Stimulated activated effector memory CD8-positive, alpha-beta T cell treated with anti-CD3 and anti-CD28 coated beads, Interleukin-12 subunit alpha, Interleukin-12 subunit beta, amount 100 ng/mL, for 72 hours (primary cell): ENCODE results near the gene KRTAP29-1.
"Not testable (repeated sequence)": the region's sequence is repeated elsewhere in the genome, so short reads cannot be mapped to it uniquely, and the experiment has no call there.

ENCODE experiments used
- ATAC-seq: fragments of 150-1000 bp; cut with Tn5 transposase; 2 replicates; pipeline ENCODE4 v1.10.0; 2021
- DNase-seq, 2 donors: peaks; one replicate each; pipeline ENCODE4 v3.0.0; 2021 to 2022; ENCODE audit warnings: low spot score in 2 of 2
- H3K27ac Mint-ChIP-seq: one replicate; pipeline ENCODE4 v1.8.0; 2022; ENCODE audit warnings: mild to moderate bottlenecking, mixed read lengths
- H3K36me3 Mint-ChIP-seq: one replicate; pipeline ENCODE4 v1.8.0; 2022; ENCODE audit warnings: mild to moderate bottlenecking, mixed read lengths
- H3K4me1 Mint-ChIP-seq: one replicate; pipeline ENCODE4 v1.8.0; 2022; ENCODE audit warnings: mixed read lengths
- H3K4me3 Mint-ChIP-seq: one replicate; pipeline ENCODE4 v1.8.0; 2022; ENCODE audit warnings: mild to moderate bottlenecking, mixed read lengths
- H3K9me3 Mint-ChIP-seq: one replicate; pipeline ENCODE4 v1.8.0; 2022; ENCODE audit warnings: mixed read lengths

Gene KRTAP29-1

DNA sequence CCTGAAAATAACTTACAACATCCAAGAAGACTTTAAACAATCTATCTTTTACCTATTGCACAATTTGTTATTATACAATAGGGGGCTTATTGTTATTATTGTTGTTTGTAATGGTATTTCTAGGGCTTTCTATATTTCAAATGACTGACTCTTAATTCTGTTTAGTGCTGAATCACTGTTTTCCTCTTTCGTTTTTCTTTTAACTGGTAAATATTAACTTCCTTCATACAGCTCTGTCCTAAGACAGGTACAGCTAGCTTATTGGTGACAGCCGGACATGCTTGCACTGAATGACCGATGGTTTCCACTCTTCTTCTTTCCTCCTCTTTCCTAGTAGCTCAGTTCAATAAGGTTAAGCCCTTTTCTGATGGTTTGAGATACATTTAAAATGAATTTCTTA lies 15.6 kb downstream of the KRTAP29-1 start:
- DNase-seq (no peak), ATAC-seq (no peak)
- Mint-ChIP-seq H3K4me1 (no peaks in the 10 kb centered on the region), H3K4me3 (no peak overlapping the region), H3K27ac (no peak overlapping the region), H3K36me3 (no peaks in the 10 kb centered on the region), H3K9me3 (no peaks in the 10 kb centered on the region)

DNA sequence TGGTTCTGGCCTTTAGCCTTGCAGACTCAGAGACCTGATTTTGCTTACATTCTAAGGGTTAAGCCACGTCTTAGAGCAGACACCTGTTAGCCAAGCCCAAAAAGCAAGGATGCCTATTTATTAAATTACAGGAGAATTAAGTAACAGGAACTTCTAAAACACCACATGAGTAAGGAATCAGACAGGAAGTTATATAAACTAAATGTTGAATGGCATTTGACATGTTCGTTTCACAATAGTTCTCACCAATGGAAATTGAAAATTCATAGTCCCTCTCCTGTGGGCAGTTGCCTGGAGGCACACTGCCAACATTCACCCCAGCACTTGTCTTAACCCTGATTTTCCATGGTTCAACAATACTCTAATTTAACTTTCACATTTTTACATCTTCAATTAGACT lies 18.1 kb downstream of the KRTAP29-1 start:
- no peak for ATAC-seq
- H3K4me3 Mint-ChIP-seq, result no peak overlapping the region
- H3K9me3 Mint-ChIP-seq, result no peaks in the 10 kb centered on the region
- no peaks in the 10 kb centered on the region for H3K4me1 Mint-ChIP-seq
- DNase-seq, result no peak
- H3K27ac Mint-ChIP-seq, result no peak overlapping the region
- no peaks in the 10 kb centered on the region for H3K36me3 Mint-ChIP-seq

DNA sequence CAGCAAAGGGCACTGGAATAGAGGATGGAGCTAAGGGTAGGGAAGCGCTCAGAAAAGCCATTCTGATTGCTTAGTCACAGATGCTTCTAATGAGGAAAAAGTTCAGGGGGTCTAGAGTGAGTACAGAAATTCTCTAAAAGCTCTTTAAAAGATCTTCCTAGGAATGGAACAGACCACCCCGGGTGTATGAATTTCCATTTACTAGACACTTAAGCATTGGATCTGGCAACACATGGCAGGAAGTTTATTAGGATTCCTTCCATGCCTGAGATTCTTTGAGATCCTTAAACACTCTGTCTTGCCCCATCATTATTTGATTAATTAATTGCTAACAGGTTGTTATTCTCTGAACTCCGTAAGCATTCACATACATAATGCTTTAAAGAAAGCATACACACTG lies 18.6 kb downstream of the KRTAP29-1 start:
- DNase-seq, result no peak
- no peaks in the 10 kb centered on the region for H3K36me3 Mint-ChIP-seq
- no peak overlapping the region for H3K27ac Mint-ChIP-seq

DNA sequence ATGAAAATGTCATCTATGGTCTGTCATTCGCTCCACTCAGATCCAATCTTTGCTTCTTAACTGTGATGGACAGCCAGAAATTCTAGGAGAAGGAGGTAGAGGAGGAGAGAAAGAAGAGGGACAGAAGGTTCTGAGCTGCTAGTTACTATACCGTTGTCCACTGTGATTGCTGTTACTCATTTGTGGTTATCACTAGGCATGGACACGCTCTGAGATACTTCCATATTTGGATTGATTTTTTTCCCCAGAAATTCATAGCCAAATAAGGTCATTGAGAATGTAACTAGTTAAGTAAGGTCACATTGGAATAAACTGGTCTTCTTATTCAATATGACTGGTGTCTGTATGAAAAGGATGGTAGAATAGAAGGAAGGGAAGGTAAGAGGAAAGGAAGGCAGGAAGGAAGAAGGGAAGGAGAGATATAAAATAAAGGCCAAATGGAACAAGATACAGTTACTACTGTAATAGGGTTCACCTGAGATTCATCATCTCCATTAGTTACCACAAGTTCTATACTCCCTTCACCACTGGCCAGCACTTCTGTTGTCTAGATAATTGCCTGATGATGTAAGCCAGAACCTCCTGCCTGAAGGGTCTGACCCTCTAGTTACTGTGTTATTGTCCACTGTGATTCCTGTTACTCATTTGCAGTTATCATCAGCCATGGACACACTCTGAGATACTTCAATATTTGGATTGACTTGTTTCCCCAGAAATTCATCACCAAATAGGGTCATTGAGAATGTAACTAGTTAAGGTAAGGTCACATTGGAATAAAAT lies 24.3 kb downstream of the KRTAP29-1 start:
- Mint-ChIP-seq H3K36me3 (no peaks in the 10 kb centered on the region), H3K27ac (no peak overlapping the region), H3K4me1 (peaks cover 9% of the 10 kb centered on the region), H3K4me3 (no peak overlapping the region), H3K9me3 (no peaks in the 10 kb centered on the region)
- no peak for DNase-seq
- ATAC-seq, result no peak

More for the DNA sequence above, 18.6 kb downstream of the KRTAP29-1 start:
- H3K4me3 Mint-ChIP-seq, result no peak overlapping the region
- ATAC-seq, result no peak
- no peaks in the 10 kb centered on the region for H3K4me1 Mint-ChIP-seq
- no peaks in the 10 kb centered on the region for H3K9me3 Mint-ChIP-seq

DNA sequence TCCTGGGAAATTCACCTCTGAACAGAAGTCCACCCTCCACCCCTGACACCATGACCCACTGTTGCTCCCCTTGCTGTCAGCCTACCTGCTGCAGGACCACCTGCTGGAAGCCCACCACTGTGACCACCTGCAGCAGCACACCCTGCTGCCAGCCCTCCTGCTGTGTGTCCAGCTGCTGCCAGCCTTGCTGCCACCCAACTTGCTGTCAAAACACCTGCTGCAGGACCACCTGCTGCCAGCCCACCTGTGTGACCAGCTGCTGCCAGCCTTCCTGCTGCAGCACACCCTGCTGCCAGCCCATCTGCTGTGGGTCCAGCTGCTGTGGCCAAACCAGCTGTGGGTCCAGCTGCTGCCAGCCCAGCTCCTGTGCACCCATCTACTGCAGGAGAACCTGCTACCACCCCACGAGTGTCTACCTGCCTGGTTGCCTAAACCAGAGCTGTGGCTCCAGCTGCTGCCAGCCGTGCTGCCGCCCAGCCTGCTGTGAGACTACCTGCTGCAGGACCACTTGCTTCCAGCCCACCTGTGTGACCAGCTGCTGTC lies 26.9 kb downstream of the KRTAP29-1 start, which contains the start of gene KRTAP9-7:
Gene KRTAP9-7, plus strand, starts transcription at position 51 of the 543 bp plus-strand sequence. Its CDS starts 0 bp downstream, at position 51.
- not testable (repeated sequence) for H3K36me3 Mint-ChIP-seq, DNase-seq, H3K4me3 Mint-ChIP-seq, H3K4me1 Mint-ChIP-seq, H3K9me3 Mint-ChIP-seq, ATAC-seq, H3K27ac Mint-ChIP-seq

DNA sequence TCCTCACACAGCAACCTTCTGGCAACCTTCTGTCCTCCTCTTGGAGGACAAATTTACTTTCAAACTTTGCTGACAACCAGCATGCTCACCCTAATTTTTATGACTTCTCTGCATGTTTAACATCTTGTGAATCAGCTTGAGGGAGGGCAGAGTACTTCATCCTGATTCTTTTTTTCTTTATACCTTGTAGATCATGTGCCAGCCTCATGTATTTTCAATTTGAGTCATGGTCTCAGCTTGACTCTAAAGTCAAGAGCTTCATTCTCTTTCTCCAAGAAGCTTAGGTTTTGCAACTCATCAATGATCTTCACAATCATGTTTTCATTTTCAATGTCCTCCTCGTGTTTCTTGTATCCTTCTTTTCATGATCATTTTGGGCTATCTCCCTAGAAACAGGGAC lies 30.8 kb downstream of the KRTAP29-1 start:
- DNase-seq (no peak), ATAC-seq (no peak)
- no peaks in the 10 kb centered on the region for H3K9me3 Mint-ChIP-seq
- H3K36me3 Mint-ChIP-seq, result no peaks in the 10 kb centered on the region
- H3K4me3 Mint-ChIP-seq, result no peak overlapping the region
- no peak overlapping the region for H3K27ac Mint-ChIP-seq
- H3K4me1 Mint-ChIP-seq, result peaks cover 9% of the 10 kb centered on the region

DNA sequence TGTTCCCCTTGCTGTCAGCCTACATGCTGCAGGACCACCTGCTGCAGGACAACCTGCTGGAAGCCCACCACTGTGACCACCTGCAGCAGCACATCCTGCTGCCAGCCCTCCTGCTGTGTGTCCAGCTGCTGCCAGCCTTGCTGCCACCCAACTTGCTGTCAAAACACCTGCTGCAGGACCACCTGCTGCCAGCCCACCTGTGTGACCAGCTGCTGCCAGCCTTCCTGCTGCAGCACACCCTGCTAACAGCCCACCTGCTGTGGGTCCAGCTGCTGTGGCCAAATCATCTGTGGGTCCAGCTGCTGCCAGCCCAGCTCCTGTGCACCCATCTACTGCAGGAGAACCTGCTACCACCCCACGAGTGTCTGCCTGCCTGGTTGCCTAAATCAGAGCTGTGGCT lies 31.3 kb downstream of the KRTAP29-1 start:
- not testable (repeated sequence) for H3K36me3 Mint-ChIP-seq, H3K9me3 Mint-ChIP-seq, H3K4me1 Mint-ChIP-seq, H3K27ac Mint-ChIP-seq, DNase-seq, ATAC-seq, H3K4me3 Mint-ChIP-seq

DNA sequence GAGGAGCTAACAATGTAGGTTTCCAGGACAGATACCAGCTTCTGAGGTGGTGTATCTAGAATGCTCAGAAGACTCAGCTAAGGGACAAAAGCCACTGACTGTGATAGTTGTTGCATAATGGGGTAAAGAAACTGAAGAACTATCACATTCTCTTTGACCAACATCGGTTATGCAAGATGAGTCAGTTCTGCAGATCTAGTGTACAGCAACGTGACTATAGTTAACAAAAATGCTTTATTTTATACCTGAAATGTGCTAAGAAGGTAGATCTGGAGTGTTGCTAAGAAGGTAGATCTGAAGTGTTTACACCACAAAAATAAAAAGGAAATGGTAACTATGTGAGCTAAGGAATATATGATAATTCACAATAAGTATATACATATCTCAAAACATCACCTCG lies 34.9 kb downstream of the KRTAP29-1 start:
- ATAC-seq (no peak), DNase-seq (no peak)
- Mint-ChIP-seq H3K4me3 (no peak overlapping the region), H3K27ac (no peak overlapping the region), H3K36me3 (no peaks in the 10 kb centered on the region), H3K4me1 (peaks cover 4% of the 10 kb centered on the region), H3K9me3 (no peaks in the 10 kb centered on the region)

DNA sequence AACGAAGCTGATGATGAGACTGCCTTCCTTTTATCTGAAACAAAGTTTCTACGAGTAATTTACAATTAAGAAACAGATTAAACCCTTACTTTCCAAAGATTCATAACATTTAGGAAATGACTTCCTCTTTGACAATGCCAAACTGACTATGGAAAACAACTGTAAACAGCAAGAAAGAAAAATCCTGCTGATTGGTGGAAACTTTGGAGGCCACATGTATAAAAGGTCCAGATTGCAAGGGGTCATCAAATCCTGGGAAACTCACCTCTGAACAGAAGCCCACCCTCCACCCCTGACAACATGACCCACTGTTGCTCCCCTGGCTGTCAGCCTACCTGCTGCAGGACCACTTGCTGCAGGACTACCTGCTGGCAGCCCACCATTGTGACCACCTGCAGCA lies 37.6 kb downstream of the KRTAP29-1 start, which contains the start of gene KRTAP9-6:
Gene KRTAP9-6, plus strand, starts transcription at position 301 of the 400 bp plus-strand sequence. Its CDS starts 0 bp downstream, at position 301.
- Mint-ChIP-seq H3K9me3 (no peaks in the 10 kb centered on the region), H3K36me3 (no peaks in the 10 kb centered on the region), H3K27ac (no peak within 1 kb of the TSS), H3K4me3 (no peak within 1 kb of the TSS), H3K4me1 (peaks cover 5% of the 10 kb centered on the region)
- no peak for DNase-seq
- ATAC-seq, result no peak

DNA sequence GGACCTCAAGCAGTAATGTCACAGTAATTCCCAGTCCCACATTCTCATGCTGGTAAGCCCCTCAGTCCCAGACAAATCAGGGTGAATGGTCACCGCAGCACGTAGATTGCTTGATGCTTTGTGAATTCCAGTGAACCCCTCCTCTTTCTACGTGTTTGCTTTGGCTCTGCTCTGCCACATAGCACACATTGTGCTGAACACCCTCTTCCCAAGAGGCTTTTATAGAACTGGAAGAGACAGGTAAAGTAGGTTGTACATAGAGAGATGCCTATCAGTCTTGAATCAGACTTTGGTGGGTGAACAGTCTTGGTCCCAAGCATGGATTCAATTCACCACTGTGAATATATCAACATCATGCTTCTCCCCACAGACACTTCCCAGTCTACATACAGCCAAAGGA lies 38.1 kb downstream of the KRTAP29-1 start:
- no peak overlapping the region for H3K4me3 Mint-ChIP-seq
- H3K9me3 Mint-ChIP-seq, result no peaks in the 10 kb centered on the region
- no peak overlapping the region for H3K27ac Mint-ChIP-seq
- peaks cover 5% of the 10 kb centered on the region for H3K4me1 Mint-ChIP-seq
- DNase-seq (no peak), ATAC-seq (no peak)
- no peaks in the 10 kb centered on the region for H3K36me3 Mint-ChIP-seq

DNA sequence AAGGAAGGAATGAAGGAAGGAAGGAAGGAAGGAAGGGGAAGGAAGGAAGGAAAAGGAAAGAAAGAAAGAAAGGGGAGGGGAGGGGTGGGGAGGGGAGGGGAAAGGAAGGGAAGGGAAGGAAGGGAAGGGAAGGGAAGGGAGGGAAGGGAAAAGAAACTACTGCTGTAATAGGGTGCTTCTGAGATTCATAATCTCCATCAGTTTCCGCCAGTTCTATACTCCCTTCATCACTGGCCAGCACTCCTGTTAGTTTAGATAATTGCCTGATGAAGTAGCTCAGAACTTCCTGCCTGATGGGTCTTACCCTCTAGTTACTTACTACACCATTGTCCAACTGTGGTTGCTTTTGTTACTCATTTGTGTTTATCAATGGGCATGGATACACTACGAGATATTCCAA lies 39.4 kb downstream of the KRTAP29-1 start:
- no peak for ATAC-seq
- Mint-ChIP-seq H3K27ac (no peak overlapping the region), H3K36me3 (no peaks in the 10 kb centered on the region), H3K9me3 (no peaks in the 10 kb centered on the region), H3K4me1 (peaks cover 5% of the 10 kb centered on the region), H3K4me3 (no peak overlapping the region)
- no peak for DNase-seq

DNA sequence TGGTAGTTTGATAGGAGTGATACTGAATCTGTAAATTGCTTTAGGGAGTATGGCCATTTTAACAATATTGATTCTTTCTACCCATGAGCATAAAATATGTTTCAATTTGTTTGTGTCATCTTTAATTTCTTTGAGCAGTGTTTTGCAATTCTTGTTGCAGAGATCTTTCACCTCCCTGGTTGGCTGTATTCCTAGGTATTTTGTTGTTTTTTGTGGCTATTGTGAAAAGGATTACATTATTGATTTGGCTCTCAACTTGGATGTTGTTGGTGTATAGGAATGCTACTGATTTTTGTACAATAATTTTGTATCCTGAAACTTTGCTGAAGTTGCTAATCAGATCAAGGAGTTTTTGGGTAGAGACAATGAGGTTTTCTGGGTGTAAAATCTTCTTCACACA lies 44.2 kb downstream of the KRTAP29-1 start:
- Mint-ChIP-seq H3K4me1 (peaks cover 11% of the 10 kb centered on the region), H3K27ac (no peak overlapping the region), H3K36me3 (no peaks in the 10 kb centered on the region), H3K9me3 (no peaks in the 10 kb centered on the region), H3K4me3 (no peak overlapping the region)
- no peak for DNase-seq
- no peak for ATAC-seq

DNA sequence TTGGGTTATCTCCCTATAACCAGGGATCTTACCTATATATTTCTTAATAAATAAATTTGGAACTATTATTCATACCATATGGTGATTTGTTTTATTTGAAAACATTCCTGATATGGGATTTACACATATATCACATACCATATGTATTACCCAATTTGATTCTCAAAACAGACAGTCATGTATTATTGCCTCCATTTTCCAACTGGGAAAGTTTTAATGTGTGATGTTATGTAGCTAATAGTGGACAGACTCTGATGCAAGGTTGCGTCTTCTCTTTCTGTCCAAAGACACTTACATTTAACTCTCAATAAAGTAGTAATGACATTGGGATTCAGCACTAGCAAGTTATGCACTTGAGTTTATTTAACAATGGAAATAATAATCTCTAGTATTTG lies 46.4 kb downstream of the KRTAP29-1 start:
- Mint-ChIP-seq H3K27ac (no peak overlapping the region), H3K9me3 (no peaks in the 10 kb centered on the region), H3K4me3 (no peak overlapping the region), H3K36me3 (no peaks in the 10 kb centered on the region), H3K4me1 (peaks cover 6% of the 10 kb centered on the region)
- ATAC-seq, result no peak
- DNase-seq, result no peak

DNA sequence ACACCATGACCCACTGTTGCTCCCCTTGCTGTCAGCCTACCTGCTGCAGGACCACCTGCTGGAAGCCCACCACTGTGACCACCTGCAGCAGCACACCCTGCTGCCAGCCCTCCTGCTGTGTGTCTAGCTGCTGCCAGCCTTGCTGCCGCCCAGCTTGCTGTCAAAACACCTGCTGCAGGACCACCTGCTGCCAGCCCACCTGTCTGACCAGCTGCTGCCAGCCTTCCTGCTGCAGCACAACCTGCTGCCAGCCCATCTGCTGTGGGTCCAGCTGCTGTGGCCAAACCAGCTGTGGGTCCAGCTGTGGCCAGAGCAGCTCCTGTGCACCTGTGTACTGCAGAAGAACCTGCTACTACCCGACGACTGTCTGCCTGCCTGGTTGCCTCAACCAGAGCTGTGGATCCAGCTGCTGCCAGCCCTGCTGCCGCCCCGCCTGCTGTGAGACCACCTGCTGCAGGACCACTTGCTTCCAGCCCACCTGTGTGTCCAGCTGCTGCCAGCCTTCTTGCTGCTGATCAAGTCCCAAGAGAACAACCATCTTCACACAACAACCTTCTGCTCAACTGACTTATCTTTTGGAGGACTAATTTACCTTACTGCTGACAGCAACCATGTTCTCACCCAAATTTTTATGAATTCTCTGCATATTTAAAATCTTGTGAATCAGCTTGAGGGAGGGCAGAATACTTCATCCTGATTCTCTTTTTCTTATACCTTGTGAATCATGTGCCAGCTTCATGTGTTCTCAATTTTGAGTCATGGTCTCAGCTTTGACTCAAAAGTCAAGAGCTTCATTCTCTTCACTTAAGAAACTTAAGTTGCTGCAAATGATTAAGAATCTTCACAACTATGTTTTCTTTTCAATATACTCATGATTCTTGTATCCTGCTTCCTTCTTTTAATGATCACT lies 47.0 kb downstream of the KRTAP29-1 start, which contains the start of gene KRTAP9-9:
Gene KRTAP9-9, plus strand, starts transcription at position 4 of the 910 bp plus-strand sequence.
- H3K4me1 Mint-ChIP-seq, H3K9me3 Mint-ChIP-seq, H3K4me3 Mint-ChIP-seq, DNase-seq, H3K36me3 Mint-ChIP-seq, H3K27ac Mint-ChIP-seq, ATAC-seq: not testable (repeated sequence)

DNA sequence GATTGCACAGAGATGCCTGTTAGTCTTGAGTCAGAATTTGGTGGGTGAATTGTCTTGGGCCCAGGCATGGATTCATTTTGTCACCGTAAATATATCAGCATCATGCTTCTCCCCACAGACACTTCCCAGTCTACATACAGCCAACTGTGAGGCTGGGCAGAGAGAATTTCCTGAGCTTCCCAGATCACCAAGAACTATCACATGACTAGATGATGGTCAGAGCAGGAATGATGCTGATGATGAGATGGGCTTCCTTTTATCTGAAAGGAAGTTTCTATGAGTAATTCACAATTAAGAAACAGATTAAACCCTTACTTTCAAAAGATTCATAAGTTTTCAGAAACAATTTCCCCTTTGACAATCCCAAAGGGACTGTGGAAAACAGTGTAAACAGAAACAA lies 47.8 kb downstream of the KRTAP29-1 start:
- ATAC-seq, result no peak
- Mint-ChIP-seq H3K9me3 (no peaks in the 10 kb centered on the region), H3K4me1 (peaks cover 6% of the 10 kb centered on the region), H3K4me3 (no peak overlapping the region), H3K36me3 (no peaks in the 10 kb centered on the region), H3K27ac (no peak overlapping the region)
- no peak for DNase-seq
